GM23338 (cell line): Measurements from ENCODE around the gene GPR31. TPM values are rescaled to one million over a fixed set of nuclear protein-coding genes. Genes with fewer than 3 reads are reported as not detected.

Experiments used
- ATAC-seq: fragments of 200-7000 bp; cut with Tn5 transposase; 3 replicates; pipeline ENCODE4 v1.9.1; 2020
- DNase-seq: peaks from one replicate; pipeline ENCODE4 v3.0.0-alpha.2; 2015; ENCODE audit warnings: low spot score
- H2AFZ ChIP-seq: fragments of 200-600 bp; sonication (generic); 2 replicates; pipeline ENCODE4 v1.8.0; 2016; ENCODE audit warnings: antibody characterized with exemption, mild to moderate bottlenecking, moderate library complexity
- H3F3A ChIP-seq: fragments of 200-600 bp; sonication (generic); replicated peaks from 2 replicates; pipeline ENCODE4 v1.8.0; 2017; ENCODE audit warnings: antibody characterized with exemption, mixed run types, low read depth
- H3K27ac ChIP-seq: fragments of 200-600 bp; sonication (generic); 2 replicates; pipeline ENCODE4 v1.6.1; 2016; ENCODE audit warnings: low read depth
- H3K27me3 ChIP-seq: fragments of 200-600 bp; sonication (generic); 2 replicates; pipeline ENCODE4 v1.8.0; 2016; ENCODE audit warnings: mild to moderate bottlenecking, mixed run types, moderate library complexity; ENCODE audit not compliant: insufficient read depth
- H3K36me3 ChIP-seq: fragments of 200-600 bp; sonication (generic); 2 replicates; pipeline ENCODE4 v1.8.0; 2016; ENCODE audit warnings: mild to moderate bottlenecking; ENCODE audit not compliant: insufficient read depth
- H3K4me1 ChIP-seq: fragments of 200-600 bp; sonication (generic); 2 replicates; pipeline ENCODE4 v1.8.0; 2016; ENCODE audit warnings: mild to moderate bottlenecking, moderate library complexity; ENCODE audit not compliant: insufficient read depth
- H3K4me2 ChIP-seq: fragments of 200-600 bp; sonication (generic); 2 replicates; pipeline ENCODE4 v1.7.1; 2017; ENCODE audit warnings: mixed run types
- H3K4me3 ChIP-seq: fragments of 200-600 bp; sonication (generic); 2 replicates; pipeline ENCODE4 v1.6.1; 2016; ENCODE audit warnings: mixed run types
- H3K79me2 ChIP-seq: fragments of 200-600 bp; sonication (generic); replicated peaks from 2 replicates; pipeline ENCODE4 v1.8.0; 2017; ENCODE audit warnings: mild to moderate bottlenecking; ENCODE audit not compliant: insufficient read depth
- H3K9me2 ChIP-seq: fragments of 200-600 bp; sonication (generic); 2 replicates; pipeline ENCODE4 v1.8.0; 2017; ENCODE audit not compliant: insufficient read depth
- H4K20me1 ChIP-seq: fragments of 200-600 bp; sonication (generic); replicated peaks from 2 replicates; pipeline ENCODE4 v1.8.0; 2017; ENCODE audit warnings: mild to moderate bottlenecking; ENCODE audit not compliant: insufficient read depth
- H3K27ac Mint-ChIP-seq: 2 replicates; pipeline ENCODE4 v1.8.0; 2020; ENCODE audit warnings: inconsistent platforms, mild to moderate bottlenecking, moderate library complexity, mixed read lengths
- H3K27me3 Mint-ChIP-seq: 3 replicates; pipeline ENCODE4 v1.8.0; 2022; ENCODE audit warnings: low read depth, mild to moderate bottlenecking, moderate library complexity, mixed read lengths, inconsistent platforms; ENCODE audit not compliant: insufficient read depth, poor library complexity
- H3K36me3 Mint-ChIP-seq: 3 replicates; pipeline ENCODE4 v1.8.0; 2021; ENCODE audit warnings: low read depth, mild to moderate bottlenecking, inconsistent platforms, moderate library complexity, mixed read lengths
- H3K4me1 Mint-ChIP-seq: 3 replicates; pipeline ENCODE4 v1.8.0; 2020; ENCODE audit warnings: mild to moderate bottlenecking, inconsistent platforms, mixed read lengths
- H3K4me3 Mint-ChIP-seq: 3 replicates; pipeline ENCODE4 v1.8.0; 2021; ENCODE audit warnings: moderate library complexity, mild to moderate bottlenecking, inconsistent platforms, mixed read lengths
- H3K9me3 Mint-ChIP-seq: 3 replicates; pipeline ENCODE4 v1.8.0; 2020; ENCODE audit warnings: moderate library complexity, mild to moderate bottlenecking, inconsistent platforms, mixed read lengths
- CREB1 ChIP-seq: fragments of 250-450 bp; sonication (Bioruptor Pico); IDR thresholded peaks from 2 replicates; pipeline ENCODE4 v1.5.0; 2020; ENCODE audit warnings: low read depth, mild to moderate bottlenecking, moderate library complexity
- CTCF ChIP-seq, 2 experiments: fragments of 200-600 bp in 1 of 2; sonication (generic) in 1 of 2; conservative IDR thresholded peaks; 2 replicates each; pipeline versions ENCODE4 v1.5.1 to v1.6.1; 2016 to 2017; ENCODE audit warnings: antibody characterized with exemption in 2 of 2, low read depth in 2 of 2, mild to moderate bottlenecking in 2 of 2, moderate library complexity in 1 of 2
- ETS1 ChIP-seq: IDR thresholded peaks from 2 replicates; pipeline ENCODE4 v1.6.1; 2016; ENCODE audit warnings: antibody characterized with exemption
- EZH2 ChIP-seq: fragments of 200-600 bp; sonication (generic); IDR thresholded peaks from one replicate; pipeline ENCODE4 v1.8.0; 2017; ENCODE audit warnings: antibody characterized with exemption, mild to moderate bottlenecking, low read depth; ENCODE audit not compliant: unreplicated experiment
- EZH2phosphoT487 ChIP-seq: fragments of 200-600 bp; sonication (generic); IDR thresholded peaks from one replicate; pipeline ENCODE4 v1.8.1; 2018; ENCODE audit warnings: antibody characterized with exemption; ENCODE audit not compliant: unreplicated experiment
- JUNB ChIP-seq: IDR thresholded peaks from one replicate; pipeline ENCODE4 v1.6.1; 2016; ENCODE audit warnings: antibody characterized with exemption; ENCODE audit not compliant: unreplicated experiment
- NANOG ChIP-seq: IDR thresholded peaks from 2 replicates; pipeline ENCODE4 v1.6.1; 2016; ENCODE audit warnings: antibody characterized with exemption, borderline replicate concordance
- POLR2AphosphoS5 ChIP-seq: IDR thresholded peaks from 2 replicates; pipeline ENCODE4 v1.6.1; 2016; ENCODE audit warnings: antibody characterized with exemption, low read depth
- REST ChIP-seq: IDR thresholded peaks from one replicate; pipeline ENCODE4 v1.6.1; 2018; ENCODE audit warnings: antibody characterized with exemption; ENCODE audit not compliant: unreplicated experiment
- STAT1 ChIP-seq: IDR thresholded peaks from one replicate; pipeline ENCODE4 v1.6.1; 2016; ENCODE audit warnings: antibody characterized with exemption; ENCODE audit not compliant: unreplicated experiment
- ZNF114 ChIP-seq: fragments of 250-450 bp; sonication (Bioruptor Pico); IDR thresholded peaks from 2 replicates; pipeline ENCODE4 v1.5.0; 2020; ENCODE audit warnings: mild to moderate bottlenecking, moderate library complexity
- polyA plus RNA-seq: library from polyadenylated mRNA; unstranded; fragments of >200 nt; fragmentation: Nextera tagmentation; extraction: Ambion mirVana; gene quantifications from 2 replicates; pipeline ENCODE4 v1.2.1, GENCODE V29; 2016
- total RNA-seq: library from RNA; depleted of rRNA; stranded (reverse); fragments of >200 nt; shearing (Covaris generic); gene quantifications from 2 replicates; pipeline ENCODE4 v1.2.3, GENCODE V29; 2014

Gene GPR31
- total and polyA plus RNA-seq, 2 experiments from 2014 or later = not detected

GRCh38 chr6:167122041-167122826, 35.5 kb downstream of the GPR31 start (continued):
- TF ChIP-seq EZH2phosphoT487 (no peak), JUNB (no peak), ZNF114 (CRISPR knock-in tag) (no peak), NANOG (no peak), POLR2AphosphoS5 (no peak), CTCF (conservative IDR thresholded peaks at IDR 0.05; ENCODE audit: low read depth in 2 of 2) (no peak)

GRCh38 chr6:167121335-167121841, 36.4 kb downstream of the GPR31 start:
- Mint-ChIP-seq H3K9me3 (peaks cover 9% of the 10 kb centered on the region; the same call in 1 of the 3 replicates), H3K27ac (no peak overlapping the region), H3K27me3 (peaks cover 2% of the 10 kb centered on the region), H3K36me3 (peaks cover 4% of the 10 kb centered on the region; the same call in 2 of the 3 replicates), H3K4me3 (no peak overlapping the region), H3K4me1 (peaks cover 6% of the 10 kb centered on the region)
- no peaks in the 10 kb centered on the region for H4K20me1 ChIP-seq
- H3F3A ChIP-seq = no peaks in the 10 kb centered on the region
- DNase-seq = no peak
- no peak for ATAC-seq
- no peaks in the 10 kb centered on the region for H3K27me3 ChIP-seq
- no peaks in the 10 kb centered on the region; the same call in 1 of the 2 replicates for H3K4me1 ChIP-seq
- no peak overlapping the region for H3K27ac ChIP-seq
- H2AFZ ChIP-seq = no peak overlapping the region
- H3K9me2 ChIP-seq = no peaks in the 10 kb centered on the region
- H3K79me2 ChIP-seq = no peaks in the 10 kb centered on the region
- H3K36me3 ChIP-seq = no peaks in the 10 kb centered on the region
- no peak overlapping the region for H3K4me2 ChIP-seq
- H3K4me3 ChIP-seq = no peak overlapping the region
- no peak for TF ChIP-seq STAT1
- TF ChIP-seq REST = no peak
- no peak for TF ChIP-seq ETS1
- no peak for TF ChIP-seq JUNB
- TF ChIP-seq CREB1 (CRISPR knock-in tag) = no peak
- no peak for TF ChIP-seq EZH2
- no peak for TF ChIP-seq POLR2AphosphoS5
- TF ChIP-seq EZH2phosphoT487 = no peak
- no peak for TF ChIP-seq CTCF (conservative IDR thresholded peaks at IDR 0.05; ENCODE audit: low read depth in 2 of 2)
